Activated CD4-positive, alpha-beta T cell treated with anti-CD3 and anti-CD28 coated beads, Interleukin-2, amount 50 U/mL, for 48 hours (primary cell): ENCODE measurements around the gene DBT.

Experiments
- DNase-seq, 2 experiments: peaks; one replicate each; pipeline ENCODE4 v3.0.0-alpha.2; 2020

The DBT gene

GRCh38 chr1:100187912-100188311, 61.7 kb downstream of the DBT start:
- no peak for DNase-seq

- DNase-seq, result no peak
Observed at GRCh38 chr1:100184536-100184935, 65.1 kb downstream of the DBT start.

- DNase-seq, result no peak
Observed at GRCh38 chr1:100183370-100183769, 66.3 kb downstream of the DBT start.

GRCh38 chr1:100178091-100178490, 71.5 kb downstream of the DBT start, which contains the start of gene LRRC39:
TSS of gene LRRC39 (minus strand) at chr1:100178256. CDS start at chr1:100168516, 9,740 bp downstream.
- no peak for DNase-seq

GRCh38 chr1:100177295-100178041, 72.2 kb downstream of the DBT start:
- no peak for DNase-seq

GRCh38 chr1:100168051-100168450, 81.6 kb downstream of the DBT start:
- DNase-seq, result no peak

- DNase-seq, result no peak
Observed at GRCh38 chr1:100164702-100165101, 84.9 kb downstream of the DBT start.

- DNase-seq, result no peak
Observed at GRCh38 chr1:100164216-100164615, 85.4 kb downstream of the DBT start.

- no peak for DNase-seq
Observed at GRCh38 chr1:100162881-100163280, 86.8 kb downstream of the DBT start.

GRCh38 chr1:100152271-100152670, 97.4 kb downstream of the DBT start:
- no peak for DNase-seq

- no peak for DNase-seq
Observed at GRCh38 chr1:100151679-100152078, 98.0 kb downstream of the DBT start.

GRCh38 chr1:100147875-100148274, 101.8 kb downstream of the DBT start:
- DNase-seq, result no peak

GRCh38 chr1:100146958-100147357, 102.7 kb downstream of the DBT start:
- no peak for DNase-seq

GRCh38 chr1:100145116-100145515, 104.5 kb downstream of the DBT start:
- DNase-seq, result no peak

GRCh38 chr1:100142343-100142742, 107.3 kb downstream of the DBT start:
- no peak for DNase-seq

GRCh38 chr1:100141192-100141591, 108.4 kb downstream of the DBT start:
- no peak for DNase-seq

GRCh38 chr1:100137602-100138001, 112.0 kb downstream of the DBT start:
- no peak for DNase-seq
